Fibroblast of skin of back (primary cell): Measurements from ENCODE around the gene PCDHAC1.
A peak's percentile ranks its signal among the peaks of the same experiment; 100 is the strongest.

ENCODE experiments used
- DNase-seq: peaks from one replicate; pipeline ENCODE4 v3.0.0-alpha.2; 2013

The PCDHAC1 gene

GRCh38 chr5:140966293-140967225 is 40.5 kb downstream of the PCDHAC1 start, which contains the start of gene PCDHAC2:
TSS of gene PCDHAC2 (plus strand) at chr5:140966476. CDS start at chr5:140966767, 291 bp downstream.
- DNase-seq, result peak; percentile 39

GRCh38 chr5:140967226-140967893 is 41.3 kb downstream of the PCDHAC1 start:
- DNase-seq, result peak; percentile 1

- no peak for DNase-seq
Observed at GRCh38 chr5:140969880-140970279, 43.8 kb downstream of the PCDHAC1 start.

GRCh38 chr5:140973550-140973949 is 47.5 kb downstream of the PCDHAC1 start:
- DNase-seq, result no peak

- no peak for DNase-seq
Observed at GRCh38 chr5:140977003-140977402, 50.9 kb downstream of the PCDHAC1 start.

- no peak for DNase-seq
Observed at GRCh38 chr5:140978260-140978659, 52.2 kb downstream of the PCDHAC1 start.

- no peak for DNase-seq
Observed at GRCh38 chr5:140978983-140979382, 52.9 kb downstream of the PCDHAC1 start.
